ENCODE measurements around the gene RHOBTB1. TPM values are rescaled to one million over a fixed set of nuclear protein-coding genes. Genes with fewer than 3 reads are reported as not detected.

The RHOBTB1 gene
- total RNA-seq, 1 experiment from 2014 or later: 2.5 TPM

GRCh38 chr10:60916025-60916424, 28.0 kb downstream of the RHOBTB1 start:
- H3K27ac Mint-ChIP-seq: no peak overlapping the region
- H3K23ac ChIP-seq (ENCODE audit: insufficient read length, low read depth, low read length): no peak overlapping the region
- TF ChIP-seq CTCF (conservative IDR thresholded peaks at IDR 0.05): peak; percentile 58
- no peak overlapping the region for H2BK20ac ChIP-seq (ENCODE audit: low read depth, low read length, poor library complexity, severe bottlenecking)
- peak; percentile 43 for DNase-seq
- H3T11ph ChIP-seq (ENCODE audit: low read length): no peak overlapping the region
- no peak overlapping the region for H3K4me3 Mint-ChIP-seq
- no peak overlapping the region for H3K9ac ChIP-seq (ENCODE audit: extremely low read depth, insufficient read length, low read length)
- H3K36me3 Mint-ChIP-seq (ENCODE audit: insufficient read depth in 1 of 3, low read depth in 3 of 3): peaks cover 0 to 7% (median 0%) of the 10 kb centered on the region in 3 experiments; a peak in 4 of 7 replicates
- H2BK12ac ChIP-seq (ENCODE audit: insufficient read length, low read depth, low read length): no peak overlapping the region
- H3K4me1 Mint-ChIP-seq: peaks cover 0 to 10% of the 10 kb centered on the region in 2 experiments; a peak in 2 of 4 replicates
- no peak overlapping the region for H2BK5ac ChIP-seq (ENCODE audit: insufficient read length, low read length)
- H3K23me2 ChIP-seq (ENCODE audit: insufficient read length, low read depth, low read length, poor library complexity, severe bottlenecking): no peaks in the 10 kb centered on the region
- H3K18ac ChIP-seq (ENCODE audit: insufficient read length, low read depth, low read length): no peak overlapping the region
- no peaks in the 10 kb centered on the region for H3K79me1 ChIP-seq (ENCODE audit: insufficient read depth, low read depth, low read length, poor library complexity, severe bottlenecking)
- no peak overlapping the region for H2BK15ac ChIP-seq (ENCODE audit: low read depth, low read length)
- H2AFZ ChIP-seq (ENCODE audit: low read length): no peak overlapping the region
- H3K27me3 ChIP-seq (ENCODE audit: insufficient read depth, low read length): no peaks in the 10 kb centered on the region
- H3K4me2 ChIP-seq (ENCODE audit: insufficient read depth, insufficient read length, low read length): no peak overlapping the region
- H2AK5ac ChIP-seq (ENCODE audit: insufficient read length, low read length): no peak overlapping the region
- H3K9me3 ChIP-seq (ENCODE audit: control insufficient read depth, low read depth, low read length): no peaks in the 10 kb centered on the region
- H3K14ac ChIP-seq (ENCODE audit: insufficient read depth, low read length): no peak overlapping the region
- H3K79me2 ChIP-seq (ENCODE audit: insufficient read depth, low read length): no peaks in the 10 kb centered on the region
- H3K27ac ChIP-seq (ENCODE audit: insufficient read length, low read depth, low read length): no peak overlapping the region
- no peaks in the 10 kb centered on the region for H3K27me3 Mint-ChIP-seq (ENCODE audit: low read depth)
- H4K5ac ChIP-seq (ENCODE audit: insufficient read length, low read depth, low read length): no peak overlapping the region
- H4K8ac ChIP-seq (replicated peaks; ENCODE audit: insufficient read length, low read depth, low read length): no peak overlapping the region
- H4K91ac ChIP-seq (ENCODE audit: insufficient read length, low read depth, low read length): no peak overlapping the region
- H4K20me1 ChIP-seq (ENCODE audit: control insufficient read depth, insufficient read depth, insufficient read length): peaks cover 3% of the 10 kb centered on the region
- no peak overlapping the region for H2BK120ac ChIP-seq (ENCODE audit: low read depth, low read length, poor library complexity, severe bottlenecking)
- H3K4me1 ChIP-seq (ENCODE audit: insufficient read depth, low read length): no peaks in the 10 kb centered on the region
- H3K4ac ChIP-seq (ENCODE audit: low read depth, low read length): no peak overlapping the region
- WGBS (ENCODE audit: extremely low coverage, insufficient read length, low lambda C conversion rate): no CpG with 5 or more reads among the region's 4 CpGs
- H3K56ac ChIP-seq (ENCODE audit: insufficient read length, low read depth, low read length): peak overlapping the region; percentile 71
- H3K9me3 Mint-ChIP-seq: no peaks in the 10 kb centered on the region

All from H9 (cell line).